H1 (cell line): ENCODE results near the gene SLITRK1. TPM values are rescaled to one million over a fixed set of nuclear protein-coding genes. Genes with fewer than 3 reads are reported as not detected.

ENCODE experiments used
- CTCF ChIA-PET: fragments of 300-600 bp; sonication (Branson Sonifier 250); formaldehyde crosslinking; loops from one replicate; lab custom pipeline; 2021; ENCODE audit not compliant: partially characterized antibody; lab: Charles Lee
- POLR2A ChIA-PET: fragments of 300-600 bp; sonication (Branson Sonifier 250); formaldehyde crosslinking; loops from one replicate; lab custom pipeline; 2021; ENCODE audit warnings: inconsistent platforms; ENCODE audit not compliant: partially characterized antibody; lab: Charles Lee
- DNase-seq, 2 experiments: peaks; one replicate each; pipeline versions ENCODE4 v3.0.0 to v3.0.0-alpha.2; 2010 to 2022; ENCODE audit warnings: low spot score in 2 of 2, low read depth in 1 of 2, mixed read lengths in 1 of 2
- FAIRE-seq: peaks from 2 replicates; lab custom pipeline; 2011; peaks lifted over from hg19 to GRCh38; lab: Jason Lieb, UNC
- H2AFZ ChIP-seq: 2 replicates; pipeline ENCODE4 v1.8.1; 2012; ENCODE audit warnings: low read length, inconsistent platforms
- H2AK5ac ChIP-seq: 2 replicates; pipeline ENCODE4 v1.6.1; 2013; ENCODE audit warnings: low read depth, low read length
- H2BK120ac ChIP-seq: replicated peaks from 2 replicates; pipeline ENCODE3; 2013; ENCODE audit warnings: low read depth, low read length, inconsistent platforms
- H2BK12ac ChIP-seq: 2 replicates; pipeline ENCODE4 v1.6.1; 2013; ENCODE audit warnings: low read depth, low read length
- H2BK15ac ChIP-seq: 2 replicates; pipeline ENCODE4 v1.6.1; 2013; ENCODE audit warnings: low read length
- H2BK20ac ChIP-seq: 2 replicates; pipeline ENCODE4 v1.6.1; 2013; ENCODE audit warnings: low read length
- H2BK5ac ChIP-seq: 2 replicates; pipeline ENCODE4 v1.6.1; 2013; ENCODE audit warnings: low read depth, low read length
- H3K14ac ChIP-seq: 2 replicates; pipeline ENCODE4 v1.6.1; 2013; ENCODE audit warnings: inconsistent platforms; ENCODE audit not compliant: insufficient read length
- H3K18ac ChIP-seq: 2 replicates; pipeline ENCODE4 v1.6.1; 2013; ENCODE audit warnings: low read length; ENCODE audit errors: extremely low read depth
- H3K23ac ChIP-seq: 2 replicates; pipeline ENCODE4 v1.6.1; 2013; ENCODE audit warnings: inconsistent platforms; ENCODE audit not compliant: insufficient read length
- H3K23me2 ChIP-seq: 2 replicates; pipeline ENCODE4 v1.6.1; 2013; ENCODE audit warnings: low read depth, low read length
- H3K27ac ChIP-seq: 2 replicates; pipeline ENCODE4 v1.6.1; 2011; ENCODE audit warnings: low read depth, low read length, inconsistent platforms
- H3K27me3 ChIP-seq, 4 experiments: replicated peaks in 1 of 4; 1 replicate in 1 of 4; 2 replicates in 3 of 4; pipeline versions ENCODE4 v1.6.1 to v1.8.1; 2011 to 2013; ENCODE audit warnings: low read length in 3 of 4, mild to moderate bottlenecking in 3 of 4, inconsistent platforms in 2 of 4, mixed read lengths in 2 of 4, moderate library complexity in 1 of 4; ENCODE audit not compliant: control insufficient read depth in 3 of 4, insufficient read depth in 3 of 4; ENCODE audit errors: extremely low read depth in 1 of 4
- H3K36me3 ChIP-seq, 4 experiments: 2 replicates each; pipeline versions ENCODE4 v1.6.1 to v1.8.1; 2011 to 2013; ENCODE audit warnings: mild to moderate bottlenecking in 4 of 4, low read length in 3 of 4, moderate library complexity in 2 of 4, control low read depth in 1 of 4, inconsistent platforms in 1 of 4; ENCODE audit not compliant: insufficient read depth in 4 of 4, control insufficient read depth in 2 of 4
- H3K4ac ChIP-seq: replicated peaks from 2 replicates; pipeline ENCODE3; 2013; ENCODE audit warnings: low read length, low read depth, mixed read lengths, inconsistent platforms; ENCODE audit not compliant: insufficient read length
- H3K4me1 ChIP-seq, 4 experiments: replicated peaks in 1 of 4; 1 replicate in 1 of 4; 2 replicates in 3 of 4; pipeline versions ENCODE4 v1.6.1 to v1.8.1; 2011 to 2013; ENCODE audit warnings: low read length in 3 of 4, inconsistent platforms in 2 of 4, mixed read lengths in 1 of 4; ENCODE audit not compliant: insufficient read depth in 4 of 4, control insufficient read depth in 3 of 4
- H3K4me2 ChIP-seq, 2 experiments: 2 replicates each; pipeline versions ENCODE4 v1.6.1 to v1.8.1; 2011 to 2013; ENCODE audit warnings: low read depth in 2 of 2, low read length in 2 of 2, control low read depth in 1 of 2, inconsistent platforms in 1 of 2, mild to moderate bottlenecking in 1 of 2; ENCODE audit not compliant: insufficient read depth in 1 of 2
- H3K4me3 ChIP-seq, 4 experiments: fragments of 200-600, 300-600 bp in 1 of 4; sonication (generic), shearing (Covaris generic), sonication (Bioruptor Twin) in 1 of 4; 2 replicates each; pipeline versions ENCODE4 v1.5.1 to v1.8.1; 2011 to 2016; ENCODE audit warnings: low read length in 4 of 4, low read depth in 3 of 4, control low read depth in 2 of 4, inconsistent platforms in 2 of 4, mild to moderate bottlenecking in 2 of 4, mixed read lengths in 1 of 4, moderate library complexity in 1 of 4; ENCODE audit not compliant: insufficient read depth in 2 of 4; ENCODE audit errors: extremely low read depth in 1 of 4
- H3K56ac ChIP-seq: replicated peaks from 2 replicates; pipeline ENCODE3; 2013; ENCODE audit warnings: low read depth, mild to moderate bottlenecking, mixed read lengths, low read length, inconsistent platforms; ENCODE audit not compliant: insufficient read length
- H3K79me1 ChIP-seq: 2 replicates; pipeline ENCODE4 v1.6.1; 2013; ENCODE audit warnings: low read depth, low read length, control low read depth
- H3K79me2 ChIP-seq, 2 experiments: 2 replicates each; pipeline versions ENCODE4 v1.6.1 to v1.8.1; 2012 to 2013; ENCODE audit warnings: low read length in 2 of 2, mild to moderate bottlenecking in 2 of 2, inconsistent platforms in 1 of 2; ENCODE audit not compliant: insufficient read depth in 2 of 2, control insufficient read depth in 1 of 2
- H3K9ac ChIP-seq, 4 experiments: replicated peaks in 1 of 4; 1 replicate in 1 of 4; 2 replicates in 3 of 4; pipeline versions ENCODE4 v1.6.1 to v1.8.1; 2011 to 2013; ENCODE audit warnings: low read depth in 3 of 4, low read length in 3 of 4, control low read depth in 2 of 4, mild to moderate bottlenecking in 2 of 4, moderate library complexity in 2 of 4, inconsistent platforms in 1 of 4; ENCODE audit errors: extremely low read depth in 1 of 4
- H3K9me3 ChIP-seq, 2 experiments: 2 replicates each; pipeline versions ENCODE4 v1.6.1 to v1.8.1; 2012 to 2013; ENCODE audit warnings: mild to moderate bottlenecking in 2 of 2, moderate library complexity in 2 of 2, control low read depth in 1 of 2, inconsistent platforms in 1 of 2, low read depth in 1 of 2, low read length in 1 of 2, mixed read lengths in 1 of 2; ENCODE audit not compliant: insufficient read depth in 2 of 2
- H4K20me1 ChIP-seq, 2 experiments: replicated peaks in 1 of 2; 2 replicates each; pipeline versions ENCODE3 to v1.8.1; 2011 to 2013; ENCODE audit warnings: inconsistent platforms in 2 of 2, low read length in 2 of 2, mild to moderate bottlenecking in 1 of 2; ENCODE audit not compliant: insufficient read depth in 2 of 2, control insufficient read depth in 1 of 2
- H4K5ac ChIP-seq: 2 replicates; pipeline ENCODE4 v1.6.1; 2013; ENCODE audit warnings: low read length, low read depth, mixed read lengths, inconsistent platforms; ENCODE audit not compliant: insufficient read length
- H4K8ac ChIP-seq: 2 replicates; pipeline ENCODE4 v1.8.0; 2013; ENCODE audit warnings: mild to moderate bottlenecking, moderate library complexity, low read length, inconsistent platforms; ENCODE audit not compliant: insufficient read depth; ENCODE audit errors: extremely low read depth
- H4K91ac ChIP-seq: replicated peaks from 2 replicates; pipeline ENCODE3; 2013; ENCODE audit warnings: low read length, mixed read lengths, inconsistent platforms; ENCODE audit not compliant: insufficient read length
- CBX5 ChIP-seq: fragments of 300-800, 300-1000 bp; sonication (generic); IDR thresholded peaks from 2 replicates; pipeline ENCODE4 v1.7.1; 2016; ENCODE audit warnings: antibody characterized with exemption, low read length, low read depth
- CBX8 ChIP-seq: fragments of 300-800, 300-1000 bp; sonication (generic); IDR thresholded peaks from 2 replicates; pipeline ENCODE4 v1.7.1; 2016; ENCODE audit warnings: low read depth, low read length, borderline replicate concordance
- CTBP2 ChIP-seq: IDR thresholded peaks from 2 replicates; pipeline ENCODE4 v1.7.0; 2011; ENCODE audit warnings: borderline replicate concordance, mild to moderate bottlenecking, moderate library complexity, mixed read lengths, low read length; ENCODE audit not compliant: insufficient read depth, insufficient read length
- EGR1 ChIP-seq: IDR thresholded peaks from 2 replicates; pipeline ENCODE4 v1.6.1; 2011; ENCODE audit warnings: low read depth, low read length, borderline replicate concordance
- JUND ChIP-seq: IDR thresholded peaks from 2 replicates; pipeline ENCODE4 v1.6.1; 2011; ENCODE audit warnings: mild to moderate bottlenecking, improper control_type of control experiment, low read length
- KDM1A ChIP-seq: fragments of 200-600, 300-600 bp; sonication (generic); IDR thresholded peaks from 2 replicates; pipeline ENCODE4 v1.7.1; 2016; ENCODE audit warnings: mild to moderate bottlenecking, low read length, borderline replicate concordance
- KDM4A ChIP-seq: IDR thresholded peaks from one replicate; pipeline ENCODE4 v1.7.1; 2012; ENCODE audit warnings: low read depth, mild to moderate bottlenecking, moderate library complexity, low read length, inconsistent platforms; ENCODE audit not compliant: severe bottlenecking
- MAFK ChIP-seq: IDR thresholded peaks from 2 replicates; pipeline ENCODE4 v1.6.1; 2012; ENCODE audit warnings: low read depth, mild to moderate bottlenecking, improper control_type of control experiment, low read length
- MAX ChIP-seq: IDR thresholded peaks from 2 replicates; pipeline ENCODE4 v1.6.1; 2012; ENCODE audit warnings: inconsistent platforms
- POLR2A ChIP-seq, 2 experiments: IDR thresholded peaks; 1 replicate in 1 of 2; 2 replicates in 1 of 2; pipeline ENCODE4 v1.6.1; 2011; ENCODE audit warnings: low read depth in 2 of 2, low read length in 2 of 2, mild to moderate bottlenecking in 2 of 2; ENCODE audit errors: control extremely low read depth in 1 of 2
- RAD21 ChIP-seq, 2 experiments: IDR thresholded peaks in 1 of 2; conservative IDR thresholded peaks in 1 of 2; 2 replicates each; pipeline ENCODE4 v1.6.1; 2011; ENCODE audit warnings: low read depth in 2 of 2, low read length in 2 of 2, improper control_type of control experiment in 1 of 2, inconsistent platforms in 1 of 2, mild to moderate bottlenecking in 1 of 2, moderate library complexity in 1 of 2
- SIRT6 ChIP-seq: IDR thresholded peaks from one replicate; pipeline ENCODE4 v1.7.1; 2012; ENCODE audit warnings: low read length, inconsistent platforms
- SP1 ChIP-seq: IDR thresholded peaks from 2 replicates; pipeline ENCODE4 v1.6.1; 2011; ENCODE audit warnings: low read depth, low read length
- TBP ChIP-seq: IDR thresholded peaks from 2 replicates; pipeline ENCODE4 v1.6.1; 2011; ENCODE audit warnings: low read depth, low read length, improper control_type of control experiment
- whole genome bisulfite sequencing, 2 experiments: shearing (Covaris generic) in 1 of 2; methylation state at CpG; one replicate each; pipeline versions ENCODE4 v1.1.6 to v1.1.7; 2013 to 2015; ENCODE audit warnings: low lambda C conversion rate in 2 of 2, mixed read lengths in 2 of 2, inconsistent platforms in 1 of 2, low coverage in 1 of 2, missing lambda C conversion rate in 1 of 2; ENCODE audit not compliant: insufficient replicate concordance in 2 of 2, insufficient coverage in 1 of 2, insufficient read length in 1 of 2; ENCODE audit errors: extremely low coverage in 1 of 2, missing lambda C conversion rate in 1 of 2; 5-methylcytosine and 5-hydroxymethylcytosine counted together
- polyA plus RNA-seq, 7 experiments: library from polyadenylated mRNA; depleted of rRNA in 3 of 7; stranded (reverse) in 5 of 7; unstranded in 2 of 7; fragments of >200 nt in 5 of 7; fragments of 200-250 nt in 2 of 7; gene quantifications; 1 replicate in 5 of 7; 2 replicates in 1 of 7; 4 replicates in 1 of 7; pipeline versions ENCODE4 v1.2.1 to v1.2.3, GENCODE V29; 2011 to 2013; ENCODE audit warnings: missing spikeins in 2 of 7, mixed read lengths in 2 of 7
- total RNA-seq: library from RNA; stranded (reverse); fragmentation: NEBNext Ultra II Directional; extraction: Animal tissue kit (Norgen Biotek cat#: 25700); gene quantifications from 2 replicates; pipeline ENCODE4 v1.2.1, GENCODE V29; 2021

SLITRK1 gene
- total and polyA plus RNA-seq, 2 of the 8 experiments (the other 6 are each of a cell fraction or from before 2014, with no cell fraction given): 3.4 to 4.2 TPM

GRCh38 chr13:83906240-83906820 is 24.1 kb upstream of the SLITRK1 start:
- no peaks in the 10 kb centered on the region for H3K27me3 ChIP-seq
- no peak overlapping the region for H3K4ac ChIP-seq
- H3K4me3 ChIP-seq: no peak overlapping the region
- no peak for DNase-seq
- no peak overlapping the region for H4K8ac ChIP-seq
- H2BK5ac ChIP-seq: no peak overlapping the region
- H3K9me3 ChIP-seq: no peaks in the 10 kb centered on the region
- no peak overlapping the region for H3K56ac ChIP-seq
- no peak overlapping the region for H4K5ac ChIP-seq
- no peak overlapping the region for H3K9ac ChIP-seq
- no peak for FAIRE-seq
- ChIA-PET POLR2A (no interaction called here), CTCF (no interaction called here)
- 95% methylated on average over 21 of the region's 25 CpGs; no CpG with 5 or more reads in 1 of the 2 experiments for WGBS, 2 experiments
- H2BK120ac ChIP-seq: no peak overlapping the region
- no peak overlapping the region for H3K27ac ChIP-seq
- 0 out of 7 replicates have a peak, but pooled peaks cover 0 to 3% (median 0%) of the 10 kb centered on the region in 4 experiments for H3K4me1 ChIP-seq
- 0 out of 2 replicates have a peak overlapping the region, but pooled peaks have one; percentile 70 for H2AFZ ChIP-seq
- no peak overlapping the region for H3K4me2 ChIP-seq
- H3K36me3 ChIP-seq: no peaks in the 10 kb centered on the region
- no peak overlapping the region for H2AK5ac ChIP-seq
- no peak overlapping the region for H4K91ac ChIP-seq
- H3K23me2 ChIP-seq: no peaks in the 10 kb centered on the region
- H2BK12ac ChIP-seq: no peak overlapping the region
- no peaks in the 10 kb centered on the region for H4K20me1 ChIP-seq
- H3K79me1 ChIP-seq: no peaks in the 10 kb centered on the region
- H3K18ac ChIP-seq: no peak overlapping the region
- no peak overlapping the region for H3K14ac ChIP-seq
- no peak overlapping the region for H2BK15ac ChIP-seq
- H3K23ac ChIP-seq: no peak overlapping the region
- no peak overlapping the region for H2BK20ac ChIP-seq
- H3K79me2 ChIP-seq: no peaks in the 10 kb centered on the region
- TF ChIP-seq TBP (no peak), SIRT6 (no peak), KDM4A (no peak), SP1 (no peak), MAX (no peak), RAD21 (IDR thresholded peaks at IDR 0.05 in 1 of 2, conservative IDR thresholded peaks at IDR 0.05 in 1 of 2; ENCODE audit: low read depth in 2 of 2, low read length in 2 of 2) (no peak), KDM1A (no peak), MAFK (no peak), EGR1 (no peak), CTBP2 (no peak), CBX5 (no peak), POLR2A (IDR thresholded peaks at IDR 0.05; ENCODE audit: control extremely low read depth in 1 of 2, low read depth in 2 of 2, low read length in 2 of 2) (no peak), CBX8 (no peak), JUND (no peak)
